ENCODE data around the gene EMILIN2.

The EMILIN2 gene

GRCh38 chr18:2900684-2901422 is 54.0 kb downstream of the EMILIN2 start:
- no peak for DNase-seq (ENCODE audit: low read depth in 2 of 2)

- DNase-seq (ENCODE audit: low read depth in 2 of 2): no peak
These were observed 54.7 kb downstream of the EMILIN2 start for GRCh38 chr18:2901423-2901985.

DNA sequence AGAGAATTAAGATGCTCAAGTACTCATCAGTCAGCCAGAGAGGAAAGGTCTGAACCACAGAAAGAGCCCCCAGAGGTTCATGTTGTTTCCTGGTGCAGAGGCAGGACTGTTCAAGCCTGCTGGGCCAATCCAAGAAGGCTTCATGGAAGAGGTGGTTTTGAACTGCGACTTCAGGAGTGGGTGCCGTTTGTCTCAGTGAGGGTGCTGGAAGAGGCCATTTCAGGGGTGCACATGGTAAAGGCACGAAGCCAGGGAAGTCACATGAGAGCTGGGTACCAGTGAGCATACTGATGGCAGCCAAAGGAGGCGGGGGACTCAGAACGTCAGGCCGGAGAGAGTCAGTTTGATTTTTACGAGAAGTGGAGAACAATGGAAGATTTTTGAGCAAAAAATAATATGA is 55.5 kb downstream of the EMILIN2 start:
- DNase-seq (ENCODE audit: low read depth in 2 of 2): no peak

GRCh38 chr18:2903006-2903405 is 56.2 kb downstream of the EMILIN2 start:
- DNase-seq (ENCODE audit: low read depth in 2 of 2): no peak

DNA sequence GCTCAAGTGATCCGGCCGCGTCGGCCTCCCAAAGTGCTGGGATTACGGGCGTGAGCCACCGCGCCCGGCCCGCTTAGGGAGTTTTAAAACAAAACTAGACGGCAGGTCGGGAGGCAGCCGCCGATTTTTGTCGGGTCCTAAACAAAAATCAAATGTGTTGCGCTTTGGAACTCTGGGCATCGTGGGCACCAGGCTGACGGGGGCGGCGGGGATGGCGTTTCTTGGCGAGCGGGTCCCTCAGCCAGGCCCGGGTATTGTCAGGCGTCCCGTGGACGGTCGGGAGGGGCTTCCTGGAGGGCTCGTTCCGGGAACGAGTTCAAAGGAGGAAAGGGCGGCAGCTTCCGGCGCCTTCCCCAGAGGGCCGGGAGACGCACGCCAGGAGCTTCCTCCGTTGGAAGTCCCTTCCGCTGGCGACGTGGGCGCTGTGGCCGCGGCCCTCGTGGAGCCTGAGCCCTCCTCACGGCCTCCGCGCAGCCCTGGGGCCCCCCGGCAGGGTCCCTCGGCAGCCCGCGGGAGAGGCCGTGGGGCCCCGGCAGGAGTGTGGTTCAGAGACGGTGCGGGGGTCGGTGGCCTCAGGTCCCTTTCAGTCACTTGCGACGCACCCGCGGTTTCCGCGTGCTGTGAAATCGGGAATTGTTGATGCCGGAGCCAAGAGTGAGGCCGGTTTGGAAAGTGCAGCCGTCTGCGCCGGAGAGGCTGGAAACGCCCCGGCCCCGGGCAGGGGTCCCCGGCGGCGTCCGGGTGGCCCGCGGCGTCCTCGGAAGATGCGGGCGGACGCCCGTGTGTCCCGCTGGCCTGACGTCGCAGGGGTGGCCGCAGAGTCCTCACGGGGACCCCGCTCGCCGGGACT is 59.3 kb downstream of the EMILIN2 start:
- DNase-seq (ENCODE audit: low read depth in 2 of 2): peak in 1 of 2 donors; percentile 35

GRCh38 chr18:2906704-2907549 is 60.1 kb downstream of the EMILIN2 start:
- peak in 1 of 2 donors; percentile 38 for DNase-seq (ENCODE audit: low read depth in 2 of 2)

- DNase-seq (ENCODE audit: low read depth in 2 of 2): no peak
These were observed 60.8 kb downstream of the EMILIN2 start for GRCh38 chr18:2907550-2908135.

DNA sequence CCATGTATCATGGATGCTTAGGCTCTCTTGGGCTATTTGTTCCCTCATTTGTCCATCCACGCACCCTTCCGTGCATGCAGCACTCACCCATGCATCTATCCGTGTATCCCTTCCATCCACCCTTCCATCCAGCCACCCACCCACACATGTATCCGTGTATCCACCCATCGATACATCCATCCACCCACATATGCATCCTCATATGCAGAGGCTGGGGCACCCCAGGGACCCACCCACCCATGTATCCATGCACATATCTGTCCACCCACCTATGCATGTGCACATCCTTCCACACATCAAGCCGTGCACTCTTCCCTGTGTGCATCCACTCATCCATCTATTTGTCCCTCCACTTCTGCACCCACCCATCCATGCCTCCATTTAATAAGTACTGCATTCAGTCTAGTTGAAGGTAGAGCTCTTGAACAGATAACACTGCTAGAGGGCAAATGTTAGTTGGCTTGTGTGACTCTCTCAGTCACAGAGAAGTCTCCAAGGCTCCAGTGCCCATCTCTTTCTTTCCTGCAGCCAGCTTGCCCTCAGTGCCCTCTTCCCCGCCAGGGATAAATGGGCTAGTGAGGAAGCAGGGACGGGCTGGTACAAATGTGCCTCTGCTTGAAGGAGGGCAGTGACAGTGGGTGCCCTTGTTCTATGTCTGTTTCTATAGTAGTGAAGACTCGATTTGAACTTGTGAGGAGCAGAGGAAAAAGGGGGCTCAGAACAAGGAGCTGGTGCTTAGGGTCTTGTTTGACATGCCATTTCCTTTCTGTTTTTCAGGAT is 61.5 kb downstream of the EMILIN2 start:
- DNase-seq (ENCODE audit: low read depth in 2 of 2): no peak

DNA sequence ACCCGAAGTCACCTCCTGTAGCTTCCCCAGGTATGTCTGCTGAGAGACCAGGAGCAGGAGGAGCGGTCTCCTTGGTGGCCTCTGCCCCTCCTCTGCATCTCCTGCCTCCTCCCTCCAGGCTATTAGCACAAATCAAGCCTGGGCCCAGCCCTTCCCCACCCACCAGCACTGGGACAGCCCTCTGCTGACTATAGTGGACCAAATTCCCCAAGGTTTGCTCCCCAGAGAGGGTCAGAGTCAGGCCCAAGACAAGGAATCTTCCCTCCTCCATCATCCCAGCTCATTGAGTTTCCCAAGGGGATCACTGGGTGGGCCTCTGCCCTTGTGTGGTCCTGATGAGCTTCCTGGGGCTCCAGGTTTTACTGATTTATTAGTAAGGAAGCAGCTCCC is 62.1 kb downstream of the EMILIN2 start:
- DNase-seq (ENCODE audit: low read depth in 2 of 2): no peak

DNA sequence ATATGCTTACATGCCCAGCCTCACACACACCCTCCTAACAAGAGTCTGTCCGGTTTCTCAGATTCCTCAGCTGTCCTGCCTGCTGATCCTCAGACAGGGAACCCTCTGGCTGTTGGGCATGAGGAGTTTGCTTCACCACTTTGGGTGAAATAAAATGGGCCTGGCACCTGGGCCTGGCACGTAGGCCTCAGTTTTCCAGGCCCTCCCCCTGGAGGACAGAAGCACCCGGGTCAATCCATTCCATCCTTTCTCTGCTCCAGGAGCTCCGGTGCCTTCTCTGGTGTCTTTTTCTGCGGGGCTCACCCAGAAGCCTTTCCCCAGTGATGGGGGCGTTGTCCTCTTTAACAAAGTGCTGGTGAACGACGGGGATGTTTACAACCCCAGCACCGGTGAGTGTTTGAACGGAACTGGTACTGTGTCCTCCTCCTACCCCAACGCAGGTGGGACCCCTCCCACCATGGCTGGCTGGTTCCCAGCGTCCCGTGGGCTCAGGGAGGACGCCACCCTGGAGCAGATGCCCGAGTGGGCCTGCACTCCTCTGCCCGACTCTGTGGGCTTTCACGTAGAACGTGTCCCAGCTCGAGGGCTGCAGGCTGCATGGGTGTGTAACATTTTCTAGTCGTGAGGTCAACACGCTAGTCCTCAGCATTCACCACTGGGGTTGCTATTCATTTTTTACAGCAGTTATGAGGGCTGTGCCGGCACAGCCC is 62.8 kb downstream of the EMILIN2 start:
- no peak for DNase-seq (ENCODE audit: low read depth in 2 of 2)

DNA sequence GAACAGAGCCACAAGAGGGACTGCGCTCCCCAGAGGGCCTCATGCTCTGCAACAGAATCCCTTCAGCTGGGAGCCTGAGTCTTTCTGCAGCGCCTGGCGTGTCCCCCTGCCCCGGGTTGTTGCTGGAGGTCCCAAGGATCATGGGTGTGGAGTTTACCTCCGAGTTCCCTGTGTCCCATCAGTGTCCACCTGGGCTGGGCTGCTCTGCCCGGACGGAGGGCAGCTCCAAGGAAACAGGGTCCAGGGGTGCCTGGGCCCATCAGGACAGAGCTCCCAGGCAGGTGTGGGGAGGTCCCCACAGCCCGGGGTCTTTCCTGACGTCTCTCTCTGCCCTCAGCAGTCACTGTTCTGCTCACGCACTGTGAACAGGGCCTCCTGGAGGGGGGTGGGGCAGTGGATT is 63.5 kb downstream of the EMILIN2 start:
- DNase-seq (ENCODE audit: low read depth in 2 of 2): no peak

DNA sequence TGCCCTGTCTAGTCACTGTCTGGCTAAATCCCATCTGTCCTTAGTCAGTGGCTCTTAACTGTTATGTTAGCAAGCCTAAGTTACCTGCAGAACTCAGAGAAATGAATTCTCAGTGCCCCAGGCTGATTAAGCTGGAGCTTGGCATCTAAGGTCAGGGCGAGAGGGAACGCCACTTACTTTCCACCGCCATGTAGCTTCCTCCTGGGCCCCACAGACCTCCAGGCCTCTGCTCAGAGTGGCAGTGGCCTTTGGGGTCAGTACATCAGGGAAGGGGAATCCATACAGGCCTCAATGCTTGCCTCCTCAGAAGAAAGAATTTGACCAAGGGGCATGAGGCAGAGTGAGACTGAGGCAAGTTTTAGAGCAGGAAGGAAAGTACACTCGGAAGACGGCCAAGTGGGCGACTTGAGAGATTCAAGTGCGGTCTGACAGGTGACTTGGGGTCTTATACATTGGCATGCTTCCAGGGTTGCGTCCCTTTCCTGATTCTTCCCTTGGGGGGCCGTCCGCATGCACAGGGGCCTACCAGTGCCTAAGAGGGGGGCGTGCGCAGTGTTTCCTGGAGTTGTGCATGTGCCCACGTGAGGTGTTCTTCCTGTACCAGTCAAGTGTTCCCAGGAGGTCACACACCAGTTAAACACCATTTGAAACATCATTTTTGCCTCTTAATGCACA is 64.1 kb downstream of the EMILIN2 start:
- DNase-seq (ENCODE audit: low read depth in 2 of 2): no peak

DNA sequence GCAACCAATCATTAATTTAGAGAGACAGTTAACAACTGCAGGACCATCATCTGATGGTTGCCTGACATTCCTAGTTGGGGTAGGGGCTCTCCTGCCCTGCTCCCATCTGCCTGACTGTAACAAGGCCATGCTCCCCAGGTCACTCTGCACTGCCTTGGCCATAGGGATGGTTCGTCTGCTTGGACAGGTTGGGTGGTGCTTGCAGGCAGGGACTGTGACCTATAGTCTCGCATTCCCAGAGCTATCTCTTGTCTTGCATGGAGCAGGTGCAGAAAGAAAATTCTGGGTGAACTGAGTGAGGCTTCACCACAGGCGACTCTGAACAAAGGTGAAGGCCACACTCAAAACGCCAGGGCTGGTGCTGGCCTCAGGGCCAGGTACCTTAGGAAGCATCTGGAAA is 64.7 kb downstream of the EMILIN2 start:
- DNase-seq (ENCODE audit: low read depth in 2 of 2): no peak

GRCh38 chr18:2912357-2913299 is 65.8 kb downstream of the EMILIN2 start:
- DNase-seq (ENCODE audit: low read depth in 2 of 2): no peak

- DNase-seq (ENCODE audit: low read depth in 2 of 2): no peak
These were observed 66.7 kb downstream of the EMILIN2 start for GRCh38 chr18:2913398-2914005.

DNA sequence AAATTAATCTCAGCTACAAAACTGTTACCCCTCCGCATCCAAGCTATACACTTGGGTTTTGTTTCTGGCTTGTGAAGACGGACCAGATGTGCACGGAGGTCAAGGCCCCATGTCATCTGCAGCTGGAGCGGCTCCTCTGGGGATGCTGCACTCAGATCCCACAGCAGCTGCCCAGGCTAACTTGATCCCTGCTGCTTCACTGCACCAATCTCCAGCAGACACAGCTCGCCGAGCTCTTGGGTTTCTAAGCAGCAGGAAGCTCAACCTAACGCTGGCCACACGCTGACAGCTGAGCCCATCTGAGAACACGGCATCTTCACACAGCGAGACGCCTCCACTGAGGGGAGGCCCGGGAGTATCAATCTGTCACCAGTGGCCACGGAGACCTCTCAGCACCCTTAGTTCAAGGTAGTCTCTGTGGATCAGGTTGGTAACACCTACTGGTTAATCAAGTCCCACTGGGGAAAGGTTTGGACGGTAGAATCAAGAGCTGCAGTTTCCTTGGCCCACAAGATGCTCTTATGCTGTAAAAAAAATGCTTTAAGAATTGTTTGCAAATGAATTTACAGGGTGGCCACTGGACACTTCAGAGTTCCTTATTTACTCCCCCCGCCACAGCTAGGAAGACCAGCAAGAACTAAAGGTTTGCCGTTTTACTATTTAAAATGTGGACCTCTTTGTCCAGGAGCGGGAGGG is 67.5 kb downstream of the EMILIN2 start:
- DNase-seq (ENCODE audit: low read depth in 2 of 2): no peak

DNA sequence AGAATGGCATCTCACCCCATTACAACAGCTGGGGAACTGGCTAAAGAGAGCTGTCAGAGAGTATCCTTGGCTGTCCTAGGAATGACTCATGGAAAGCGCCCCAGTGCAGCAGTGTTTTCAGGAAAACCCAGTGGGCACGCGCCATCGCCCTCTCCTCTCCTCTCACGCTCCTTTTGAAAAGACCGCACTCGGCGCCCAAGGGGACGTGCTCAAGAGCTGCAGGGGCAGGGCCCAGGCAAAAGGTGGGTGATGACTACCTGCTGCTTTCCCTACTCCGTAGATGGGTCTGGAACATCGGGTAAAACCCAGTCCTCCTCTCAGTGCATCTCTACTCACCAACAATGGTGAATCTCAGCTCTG is 68.1 kb downstream of the EMILIN2 start:
- no peak for DNase-seq (ENCODE audit: low read depth in 2 of 2)

Data from stimulated activated CD4-positive, alpha-beta T cell treated with anti-CD3 and anti-CD28 coated beads, Interleukin-15, amount 100 ng/mL, for 48 hours (primary cell).